HG03520 (cell line): ENCODE data around the gene PFDN4.
"Not testable (repeated sequence)": the region's sequence is repeated elsewhere in the genome, so short reads cannot be mapped to it uniquely, and the experiment has no call there.

ENCODE experiments used
- ATAC-seq: cut with Tn5 transposase; IDR thresholded peaks from one replicate; pipeline ENCODE4 v1.9.1; 2021; ENCODE audit warnings: mild to moderate bottlenecking, moderate library complexity; ENCODE audit not compliant: unreplicated experiment

Gene PFDN4

GRCh38 chr20:54223285-54223684 is 15.4 kb downstream of the PFDN4 start:
- ATAC-seq, result no peak

- ATAC-seq, result no peak
These were observed 15.9 kb downstream of the PFDN4 start for GRCh38 chr20:54223751-54224150.

- not testable (repeated sequence) for ATAC-seq
These were observed 16.8 kb downstream of the PFDN4 start for GRCh38 chr20:54224642-54225041.

GRCh38 chr20:54227241-54227640 is 19.4 kb downstream of the PFDN4 start:
- peak; percentile 85 for ATAC-seq

GRCh38 chr20:54227751-54228150 is 19.9 kb downstream of the PFDN4 start:
- no peak for ATAC-seq

- no peak for ATAC-seq
These were observed 21.0 kb downstream of the PFDN4 start for GRCh38 chr20:54228841-54229240.

GRCh38 chr20:54229566-54230160 is 21.8 kb downstream of the PFDN4 start:
- no peak for ATAC-seq

- no peak for ATAC-seq
These were observed 23.1 kb downstream of the PFDN4 start for GRCh38 chr20:54231036-54231435.

- ATAC-seq, result no peak
These were observed 27.1 kb downstream of the PFDN4 start for GRCh38 chr20:54234991-54235390.

GRCh38 chr20:54237116-54237943 is 29.4 kb downstream of the PFDN4 start:
- no peak for ATAC-seq

GRCh38 chr20:54244113-54244512 is 36.2 kb downstream of the PFDN4 start:
- no peak for ATAC-seq

GRCh38 chr20:54248705-54249104 is 40.8 kb downstream of the PFDN4 start:
- not testable (repeated sequence) for ATAC-seq

GRCh38 chr20:54250691-54251090 is 42.8 kb downstream of the PFDN4 start:
- ATAC-seq, result no peak

GRCh38 chr20:54251096-54251495 is 43.2 kb downstream of the PFDN4 start:
- ATAC-seq, result no peak

- ATAC-seq, result no peak
These were observed 46.7 kb downstream of the PFDN4 start for GRCh38 chr20:54254596-54254995.

- ATAC-seq, result no peak
These were observed 47.3 kb downstream of the PFDN4 start for GRCh38 chr20:54255157-54255556.

GRCh38 chr20:54256202-54256601 is 48.3 kb downstream of the PFDN4 start:
- no peak for ATAC-seq

GRCh38 chr20:54257071-54257816 is 49.4 kb downstream of the PFDN4 start:
- no peak for ATAC-seq

- no peak for ATAC-seq
These were observed 52.2 kb downstream of the PFDN4 start for GRCh38 chr20:54260116-54260515.

GRCh38 chr20:54262671-54263070 is 54.8 kb downstream of the PFDN4 start:
- ATAC-seq, result no peak

GRCh38 chr20:54263116-54263690 is 55.3 kb downstream of the PFDN4 start:
- no peak for ATAC-seq
